HepG2 (cell line): Measurements from ENCODE around the gene LHPP. TPM values are rescaled to one million over a fixed set of nuclear protein-coding genes. Genes with fewer than 3 reads are reported as not detected.

Experiments used
- ATAC-seq: fragments of 200-7000 bp; cut with Tn5 transposase; 3 replicates; pipeline ENCODE4 v1.9.1; 2020; ENCODE audit warnings: mild to moderate bottlenecking, moderate library complexity
- BruUV-seq: library from RNA; stranded (reverse); fragments of 400-500 nt; replicated peaks from 2 replicates; lab custom pipeline; 2021; lab: Mats Ljungman, UMichigan
- CTCF ChIA-PET: fragments of 300-600 bp; formaldehyde crosslinking; extraction: SDS; loops from one replicate; lab custom pipeline; 2021; ENCODE audit warnings: low total read pairs, inconsistent platforms, low intra/inter-chr PET ratio; lab: Yijun Ruan, JAX
- POLR2A ChIA-PET: fragments of 350-600 bp; sonication (Branson Sonifier 250); formaldehyde crosslinking; loops from one replicate; lab custom pipeline; 2020; ENCODE audit warnings: antibody characterized with exemption, inconsistent platforms; lab: Yijun Ruan, JAX
- DNase-seq: peaks from one replicate; pipeline ENCODE4 v3.0.0-alpha.2; 2015; ENCODE audit warnings: low spot score
- FAIRE-seq: peaks from 3 replicates; lab custom pipeline; 2011; peaks lifted over from hg19 to GRCh38; lab: Jason Lieb, UNC
- H2AFZ ChIP-seq: one replicate; pipeline ENCODE4 v1.6.1; 2011; ENCODE audit warnings: low read length, inconsistent platforms
- H3K27ac ChIP-seq: fragments of 300-600 bp; 3 replicates; pipeline ENCODE4 v1.8.0; 2011; ENCODE audit warnings: mixed run types, mild to moderate bottlenecking, mixed read lengths, low read length, inconsistent platforms; ENCODE audit not compliant: insufficient read depth; ENCODE audit errors: extremely low read length
- H3K27me3 ChIP-seq, 2 experiments: fragments of 200-600 bp in 1 of 2; 2 replicates in 1 of 2; 3 replicates in 1 of 2; pipeline versions ENCODE4 v1.6.0 to v1.8.0; 2011; ENCODE audit warnings: low read length in 2 of 2, mild to moderate bottlenecking in 2 of 2, moderate library complexity in 2 of 2, inconsistent platforms in 1 of 2; ENCODE audit not compliant: insufficient read depth in 2 of 2, control insufficient read depth in 1 of 2
- H3K36me3 ChIP-seq, 2 experiments: fragments of 200-600 bp in 1 of 2; replicated peaks in 1 of 2; 2 replicates in 1 of 2; 3 replicates in 1 of 2; pipeline versions ENCODE4 v1.5.1 to v1.8.0; 2011; ENCODE audit warnings: low read length in 2 of 2, inconsistent platforms in 1 of 2; ENCODE audit not compliant: insufficient read depth in 2 of 2, control insufficient read depth in 1 of 2
- H3K4me1 ChIP-seq: 2 replicates; pipeline ENCODE4 v1.5.1; 2012; ENCODE audit warnings: low read length, inconsistent platforms; ENCODE audit not compliant: insufficient read depth
- H3K4me2 ChIP-seq: 2 replicates; pipeline ENCODE4 v1.6.0; 2011; ENCODE audit warnings: low read depth, low read length, inconsistent platforms
- H3K4me3 ChIP-seq, 3 experiments: fragments of 200-600 bp in 1 of 3; sonication (generic), shearing (Covaris generic) in 1 of 3; replicated peaks in 1 of 3; 2 replicates each; pipeline ENCODE4 v1.5.1; 2011 to 2016; ENCODE audit warnings: low read length in 3 of 3, inconsistent platforms in 2 of 3, low read depth in 2 of 3, mild to moderate bottlenecking in 2 of 3, control low read depth in 1 of 3, mixed read lengths in 1 of 3; ENCODE audit not compliant: insufficient read depth in 1 of 3
- H3K79me2 ChIP-seq: one replicate; pipeline ENCODE4 v1.6.1; 2011; ENCODE audit warnings: low read length, inconsistent platforms; ENCODE audit not compliant: insufficient read depth
- H3K9ac ChIP-seq: 2 replicates; pipeline ENCODE4 v1.6.0; 2011; ENCODE audit warnings: mild to moderate bottlenecking, low read depth, low read length, inconsistent platforms; ENCODE audit not compliant: insufficient read depth
- H3K9me3 ChIP-seq: 2 replicates; pipeline ENCODE4 v1.5.1; 2012; ENCODE audit warnings: mild to moderate bottlenecking, low read length
- H4K20me1 ChIP-seq: 2 replicates; pipeline ENCODE4 v1.6.0; 2011; ENCODE audit warnings: inconsistent platforms, mild to moderate bottlenecking, low read length, moderate library complexity; ENCODE audit not compliant: insufficient read depth
- CREB1 ChIP-seq, 2 experiments: fragments of 450-650 bp in 1 of 2; IDR thresholded peaks; 2 replicates each; pipeline ENCODE4 v1.6.1; 2016 to 2017; ENCODE audit warnings: control low read depth in 1 of 2, mild to moderate bottlenecking in 1 of 2, missing compliant biosample characterization in 1 of 2, missing genetic modification characterization in 1 of 2
- ELF3 ChIP-seq: IDR thresholded peaks from 2 replicates; pipeline ENCODE4 v1.6.1; 2016; ENCODE audit warnings: missing genetic modification reagents, missing compliant biosample characterization
- FOXA1 ChIP-seq, 2 experiments: fragments of 450-650 bp in 1 of 2; sonication (generic) in 1 of 2; formaldehyde crosslinking in 1 of 2; IDR thresholded peaks; 2 replicates each; pipeline versions ENCODE4 v1.4.0 to v1.6.1; 2016 to 2020; ENCODE audit warnings: missing genetic modification reagents in 1 of 2
- HDAC1 ChIP-seq: sonication (generic); formaldehyde crosslinking; IDR thresholded peaks from 2 replicates; pipeline ENCODE4 v1.5.1; 2020; ENCODE audit warnings: mild to moderate bottlenecking, missing genetic modification reagents
- KDM1A ChIP-seq: IDR thresholded peaks from 2 replicates; pipeline ENCODE4 v1.6.1; 2016; ENCODE audit warnings: missing compliant biosample characterization
- MEF2D ChIP-seq: sonication (generic); formaldehyde crosslinking; IDR thresholded peaks from 2 replicates; pipeline ENCODE4 v1.5.1; 2020; ENCODE audit warnings: mild to moderate bottlenecking, missing genetic modification reagents
- NFIC ChIP-seq: IDR thresholded peaks from 2 replicates; pipeline ENCODE4 v1.6.1; 2012; ENCODE audit warnings: mild to moderate bottlenecking, low read length, inconsistent platforms
- NFYB ChIP-seq: sonication (generic); formaldehyde crosslinking; IDR thresholded peaks from 2 replicates; pipeline ENCODE4 v1.4.0; 2020; ENCODE audit warnings: missing genetic modification reagents
- NRL ChIP-seq: sonication (generic); formaldehyde crosslinking; IDR thresholded peaks from 2 replicates; pipeline ENCODE4 v1.5.0; 2020; ENCODE audit warnings: missing genetic modification reagents, mild to moderate bottlenecking, moderate library complexity, borderline replicate concordance
- PATZ1 ChIP-seq: sonication (generic); formaldehyde crosslinking; IDR thresholded peaks from 2 replicates; pipeline ENCODE4 v1.4.0; 2020; ENCODE audit warnings: missing genetic modification reagents
- POLR2G ChIP-seq: fragments of 200-400 bp; formaldehyde crosslinking; IDR thresholded peaks from 2 replicates; pipeline ENCODE4 v1.6.1; 2018; ENCODE audit warnings: mild to moderate bottlenecking, low read depth, low read length, moderate library complexity
- RBFOX2 ChIP-seq: fragments of 200-400 bp; formaldehyde crosslinking; IDR thresholded peaks from 2 replicates; pipeline ENCODE4 v1.6.1; 2017; ENCODE audit warnings: low read depth, mild to moderate bottlenecking, low read length
- ZBTB14 ChIP-seq: sonication (generic); formaldehyde crosslinking; IDR thresholded peaks from 2 replicates; pipeline ENCODE4 v1.4.0; 2020; ENCODE audit warnings: missing genetic modification reagents
- ZFP91 ChIP-seq: sonication (generic); formaldehyde crosslinking; IDR thresholded peaks from 2 replicates; pipeline ENCODE4 v1.9.0; 2022; ENCODE audit warnings: missing genetic modification reagents, mild to moderate bottlenecking, borderline replicate concordance
- ZNF260 ChIP-seq: sonication (generic); formaldehyde crosslinking; IDR thresholded peaks from 2 replicates; pipeline ENCODE4 v1.4.0; 2020; ENCODE audit warnings: missing genetic modification reagents, low read depth, mild to moderate bottlenecking, borderline replicate concordance
- ZNF766 ChIP-seq: sonication (generic); formaldehyde crosslinking; IDR thresholded peaks from 2 replicates; pipeline ENCODE4 v1.5.0; 2020; ENCODE audit warnings: missing genetic modification reagents, borderline replicate concordance
- ZNF770 ChIP-seq: sonication (generic); formaldehyde crosslinking; IDR thresholded peaks from 2 replicates; pipeline ENCODE4 v1.5.0; 2020; ENCODE audit warnings: mild to moderate bottlenecking, missing genetic modification reagents
- WGBS: methylation state at CpG from one replicate; pipeline ENCODE4 v1.1.6; 2017; ENCODE audit warnings: low lambda C conversion rate; 5-methylcytosine and 5-hydroxymethylcytosine counted together
- in situ Hi-C: cut with HindIII; loops from 2 replicates; pipeline ENCODE4 v1.10.0; 2017; ENCODE audit warnings: low pct_unique_long_range_greater_than_20kb; ENCODE audit not compliant: extremely low pct_ligation_motif_present
- intact Hi-C: fragments of 100-400 bp; cut with micrococcal nuclease; formaldehyde crosslinking; loops from one replicate; pipeline ENCODE4 v1.10.0; 2022; ENCODE audit not compliant: unreplicated experiment
- polyA plus RNA-seq, 8 experiments: library from polyadenylated mRNA; depleted of rRNA in 3 of 8; stranded (reverse) in 7 of 8; unstranded in 1 of 8; fragments of >200 nt; fragmentation: Illumina TruSeq in 4 of 8; extraction: Trizol in 4 of 8; gene quantifications; 2 replicates each; pipeline versions ENCODE4 v1.2.1 to v1.2.3, GENCODE V29; 2011 to 2016; ENCODE audit warnings: low read depth in 4 of 8, missing spikeins in 1 of 8, mixed read lengths in 1 of 8; ENCODE audit not compliant: insufficient read depth in 1 of 8
- total RNA-seq, 5 experiments: library from RNA; depleted of rRNA; stranded (reverse); fragments of >200 nt; fragmentation: Illumina TruSeq; extraction: Trizol; gene quantifications; 2 replicates each; pipeline ENCODE4 v1.2.3, GENCODE V29; 2016; ENCODE audit warnings: low read depth in 1 of 5

Gene LHPP
- total and polyA plus RNA-seq, 2 of the 13 experiments (the other 11 are each of a cell fraction or from before 2014, with no cell fraction given), result 5.2 to 13.1 TPM

GRCh38 chr10:124589491-124590041, 127.9 kb downstream of the LHPP start:
- peak; percentile 88 for ATAC-seq
- peak; percentile 52 for FAIRE-seq
- Histone ChIP-seq H3K79me2 (no peaks in the 10 kb centered on the region), H3K9ac (0 out of 2 replicates have a peak overlapping the region, but pooled peaks have one; percentile 33), H3K27ac (peak overlapping the region; percentile 52), H2AFZ (no peak overlapping the region), H3K4me3 (peak overlapping the region; percentile 51 to 68 (median 53)), H3K4me2 (peak overlapping the region; percentile 88), H4K20me1 (no peaks in the 10 kb centered on the region), H3K9me3 (no peaks in the 10 kb centered on the region), H3K4me1 (peaks cover 53% of the 10 kb centered on the region), H3K36me3 (no peaks in the 10 kb centered on the region), H3K27me3 (no peaks in the 10 kb centered on the region)
- peak; percentile 76 for DNase-seq
- intact Hi-C loops, result loop anchor here (2.0 kb wide), 1 partner anchor 19 kb away; no protein-coding TSS in a partner anchor
- ChIA-PET POLR2A (interaction anchor here (1.2 to 2.8 kb wide), 6 partner anchors 14 to 171 kb away, joined by 4 to 12 read pairs (median 6); partner anchors contain the start of gene OAT), CTCF (no interaction called here)
- WGBS, result 1% methylated on average over 15 of the region's 24 CpGs
- in situ Hi-C loops, result no loop called here
- BruUV-seq, result no TSS peak
- no peak for TF ChIP-seq NFYB (CRISPR knock-in tag)
- TF ChIP-seq NRL (CRISPR knock-in tag), result peak; percentile 32; the same call in 1 of the 2 replicates
- TF ChIP-seq FOXA1 (IDR thresholded peaks at IDR 0.05), result no peak
- TF ChIP-seq FOXA1 (CRISPR knock-in tag; IDR thresholded peaks at IDR 0.05), result 0 out of 2 replicates have a peak, but pooled peaks have one; percentile 45
- TF ChIP-seq ZBTB14, result no peak
- peak; percentile 36; the same call in 1 of the 2 replicates for TF ChIP-seq ELF3 (CRISPR knock-in tag)
- TF ChIP-seq PATZ1, result peak; percentile 78
- peak; percentile 36; the same call in 1 of the 2 replicates for TF ChIP-seq ZNF770
- TF ChIP-seq POLR2G, result peak; percentile 64
- TF ChIP-seq ZNF766, result no peak
- no peak for TF ChIP-seq KDM1A (CRISPR knock-in tag)
- no peak for TF ChIP-seq NFIC
- peak; percentile 17; the same call in 1 of the 2 replicates for TF ChIP-seq ZFP91
- TF ChIP-seq HDAC1 (CRISPR knock-in tag), result peak; percentile 74
- no peak for TF ChIP-seq ZNF260
- TF ChIP-seq MEF2D (CRISPR knock-in tag), result peak; percentile 45; the same call in 1 of the 2 replicates
- peak; percentile 42; the same call in 1 of the 2 replicates for TF ChIP-seq RBFOX2
- TF ChIP-seq CREB1 (IDR thresholded peaks at IDR 0.05), result no peak
- TF ChIP-seq CREB1 (CRISPR knock-in tag; IDR thresholded peaks at IDR 0.05), result no peak
